H1 (cell line): ENCODE data around the gene SLC6A3. TPM values are rescaled to one million over a fixed set of nuclear protein-coding genes. Genes with fewer than 3 reads are reported as not detected.

Experiments
- ATF2 ChIP-seq: IDR thresholded peaks from 2 replicates; pipeline ENCODE4 v1.6.1; 2012; ENCODE audit warnings: low read length, inconsistent platforms
- BRCA1 ChIP-seq: IDR thresholded peaks from 2 replicates; pipeline ENCODE4 v1.6.1; 2012; ENCODE audit warnings: low read depth, low read length, improper control_type of control experiment
- CHD7 ChIP-seq: fragments of 300-600 bp; sonication (generic); IDR thresholded peaks from 2 replicates; pipeline ENCODE4 v1.7.1; 2012; ENCODE audit warnings: low read length, moderate library complexity, mild to moderate bottlenecking, inconsistent platforms; ENCODE audit not compliant: insufficient replicate concordance
- HDAC2 ChIP-seq, 2 experiments: fragments of 300-600 bp in 1 of 2; sonication (generic) in 1 of 2; IDR thresholded peaks; 2 replicates each; pipeline ENCODE4 v1.6.1; 2011 to 2012; ENCODE audit warnings: low read depth in 2 of 2, low read length in 2 of 2, mild to moderate bottlenecking in 2 of 2, moderate library complexity in 2 of 2, borderline replicate concordance in 1 of 2, inconsistent platforms in 1 of 2
- MAFK ChIP-seq: IDR thresholded peaks from 2 replicates; pipeline ENCODE4 v1.6.1; 2012; ENCODE audit warnings: low read depth, mild to moderate bottlenecking, improper control_type of control experiment, low read length
- RXRA ChIP-seq: IDR thresholded peaks from 2 replicates; pipeline ENCODE4 v1.6.1; 2011; ENCODE audit warnings: low read depth, mild to moderate bottlenecking, low read length, moderate library complexity; ENCODE audit not compliant: insufficient read depth
- SAP30 ChIP-seq: fragments of 300-600 bp; sonication (generic); IDR thresholded peaks from 2 replicates; pipeline ENCODE4 v1.7.1; 2012; ENCODE audit warnings: low read length, moderate library complexity, mild to moderate bottlenecking, inconsistent platforms; ENCODE audit not compliant: insufficient read depth, insufficient replicate concordance
- polyA plus RNA-seq, 7 experiments: library from polyadenylated mRNA; depleted of rRNA in 3 of 7; stranded (reverse) in 5 of 7; unstranded in 2 of 7; fragments of >200 nt in 5 of 7; fragments of 200-250 nt in 2 of 7; gene quantifications; 1 replicate in 5 of 7; 2 replicates in 1 of 7; 4 replicates in 1 of 7; pipeline versions ENCODE4 v1.2.1 to v1.2.3, GENCODE V29; 2011 to 2013; ENCODE audit warnings: missing spikeins in 2 of 7, mixed read lengths in 2 of 7
- total RNA-seq: library from RNA; stranded (reverse); fragmentation: NEBNext Ultra II Directional; extraction: Animal tissue kit (Norgen Biotek cat#: 25700); gene quantifications from 2 replicates; pipeline ENCODE4 v1.2.1, GENCODE V29; 2021
- TF ChIP-seq, protein P1 (sequence below): IDR thresholded peaks from 2 replicates; pipeline ENCODE4 v1.6.1; 2012; ENCODE audit warnings: inconsistent platforms

SLC6A3 gene
- total and polyA plus RNA-seq, 2 of the 8 experiments (the other 6 are each of a cell fraction or from before 2014, with no cell fraction given): 0.48 to 0.91 TPM

GRCh38 chr5:1474866-1475543, 29.8 kb upstream of the SLC6A3 start (continued):
- TF ChIP-seq CHD7 (no peak), BRCA1 (no peak), ATF2 (no peak), RXRA (no peak), SAP30 (no peak), MAFK (no peak), HDAC2 (IDR thresholded peaks at IDR 0.05; ENCODE audit: borderline replicate concordance in 1 of 2, low read depth in 2 of 2, low read length in 2 of 2) (no peak)
- TF ChIP-seq, protein P1, sequence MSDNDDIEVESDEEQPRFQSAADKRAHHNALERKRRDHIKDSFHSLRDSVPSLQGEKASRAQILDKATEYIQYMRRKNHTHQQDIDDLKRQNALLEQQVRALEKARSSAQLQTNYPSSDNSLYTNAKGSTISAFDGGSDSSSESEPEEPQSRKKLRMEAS: no peak
